Prostate gland (tissue), 2 donors: ENCODE results near the gene MT2A.

Experiments
- POLR2AphosphoS5 ChIP-seq: sonication (generic); formaldehyde crosslinking; IDR thresholded peaks from one replicate; pipeline ENCODE4 v1.6.1; 2017; ENCODE audit warnings: antibody characterized with exemption
- TF ChIP-seq, protein P1 (sequence below), 4 experiments: fragments of 200-600 bp in 2 of 4; fragments of 450-650 bp in 2 of 4; sonication (generic) in 2 of 4; IDR thresholded peaks; 1 replicate in 3 of 4; 2 replicates in 1 of 4; pipeline ENCODE4 v1.5.1; 2016 to 2019; ENCODE audit warnings: antibody characterized with exemption in 4 of 4, mild to moderate bottlenecking in 2 of 4, moderate library complexity in 2 of 4

DNA sequence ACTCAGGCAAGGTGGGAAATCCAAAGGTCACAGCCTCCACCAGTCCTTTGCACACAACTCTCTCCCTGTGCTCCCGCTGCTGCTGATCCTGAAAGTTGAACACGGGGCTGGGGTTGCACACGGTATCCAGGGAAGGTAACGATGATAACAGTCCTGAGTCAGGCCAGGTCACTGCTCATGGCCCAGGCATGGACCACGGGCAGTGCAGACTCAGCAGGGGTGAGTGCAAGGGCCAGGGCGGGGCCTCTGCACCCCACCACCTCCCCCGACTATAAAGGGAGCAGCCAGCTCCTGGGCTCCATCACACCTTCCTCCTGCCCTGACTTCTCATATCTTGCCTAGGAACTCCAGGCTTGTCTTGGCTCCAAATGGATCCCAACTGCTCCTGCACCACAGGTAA is 43.2 kb downstream of the MT2A start, which contains the start of gene MT1B:
- TF ChIP-seq, protein P1, sequence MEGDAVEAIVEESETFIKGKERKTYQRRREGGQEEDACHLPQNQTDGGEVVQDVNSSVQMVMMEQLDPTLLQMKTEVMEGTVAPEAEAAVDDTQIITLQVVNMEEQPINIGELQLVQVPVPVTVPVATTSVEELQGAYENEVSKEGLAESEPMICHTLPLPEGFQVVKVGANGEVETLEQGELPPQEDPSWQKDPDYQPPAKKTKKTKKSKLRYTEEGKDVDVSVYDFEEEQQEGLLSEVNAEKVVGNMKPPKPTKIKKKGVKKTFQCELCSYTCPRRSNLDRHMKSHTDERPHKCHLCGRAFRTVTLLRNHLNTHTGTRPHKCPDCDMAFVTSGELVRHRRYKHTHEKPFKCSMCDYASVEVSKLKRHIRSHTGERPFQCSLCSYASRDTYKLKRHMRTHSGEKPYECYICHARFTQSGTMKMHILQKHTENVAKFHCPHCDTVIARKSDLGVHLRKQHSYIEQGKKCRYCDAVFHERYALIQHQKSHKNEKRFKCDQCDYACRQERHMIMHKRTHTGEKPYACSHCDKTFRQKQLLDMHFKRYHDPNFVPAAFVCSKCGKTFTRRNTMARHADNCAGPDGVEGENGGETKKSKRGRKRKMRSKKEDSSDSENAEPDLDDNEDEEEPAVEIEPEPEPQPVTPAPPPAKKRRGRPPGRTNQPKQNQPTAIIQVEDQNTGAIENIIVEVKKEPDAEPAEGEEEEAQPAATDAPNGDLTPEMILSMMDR (IDR thresholded peaks at IDR 0.05) = no peak
- TF ChIP-seq POLR2AphosphoS5 = no peak
